ENCODE measurements around the gene CCR4.
"Not testable (repeated sequence)": the region's sequence is repeated elsewhere in the genome, so short reads cannot be mapped to it uniquely, and the experiment has no call there.

Gene CCR4

DNA sequence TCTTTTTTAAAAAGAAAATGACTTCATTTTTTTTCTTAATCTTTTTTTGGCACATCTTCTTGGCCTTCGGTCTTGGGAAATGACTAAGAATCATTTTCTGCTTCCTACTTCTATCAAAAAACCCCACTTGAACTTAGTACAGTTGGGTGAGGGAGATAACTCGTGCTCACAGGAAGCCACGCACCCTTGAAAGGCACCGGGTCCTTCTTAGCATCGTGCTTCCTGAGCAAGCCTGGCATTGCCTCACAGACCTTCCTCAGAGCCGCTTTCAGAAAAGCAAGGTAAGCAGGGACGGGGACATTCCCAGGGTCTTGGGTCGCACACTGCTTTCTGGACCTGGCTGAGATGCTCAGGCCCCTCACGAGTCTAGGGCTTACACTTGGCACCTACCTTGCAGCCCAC is at the start of gene CCR4:
Gene CCR4 (plus strand): TSS at position 235 of the 402 bp plus-strand sequence. CDS start 1,779 bp downstream, outside the sequence.
- no peak for DNase-seq

GRCh38 chr3:32902887-32903371 is 48.5 kb upstream of the CCR4 start:
- DNase-seq, result peak; percentile 26

DNA sequence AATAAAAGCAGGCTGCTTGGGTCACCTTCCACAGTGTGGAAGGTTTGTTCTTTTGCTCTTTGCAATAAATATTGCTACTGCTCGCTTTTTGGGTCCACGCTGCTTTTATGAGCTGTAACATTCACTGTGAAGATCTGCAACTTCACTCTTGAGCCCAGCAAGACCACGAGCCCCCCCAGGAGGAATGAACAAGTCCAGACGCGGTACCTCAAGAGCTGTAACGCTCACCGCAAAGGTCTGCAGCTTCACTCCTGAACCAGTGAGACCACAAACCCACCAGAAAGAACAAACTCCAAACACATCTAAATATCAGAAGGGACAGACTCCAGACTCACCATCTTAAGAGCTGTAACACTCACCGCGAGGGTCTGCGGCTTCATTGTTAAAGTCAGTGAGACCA is 47.5 kb upstream of the CCR4 start:
- no peak for DNase-seq

- DNase-seq, result no peak
Measured at GRCh38 chr3:32909999-32910398, 41.4 kb upstream of the CCR4 start.

- no peak for DNase-seq
Measured at GRCh38 chr3:32910954-32911353, 40.5 kb upstream of the CCR4 start.

DNA sequence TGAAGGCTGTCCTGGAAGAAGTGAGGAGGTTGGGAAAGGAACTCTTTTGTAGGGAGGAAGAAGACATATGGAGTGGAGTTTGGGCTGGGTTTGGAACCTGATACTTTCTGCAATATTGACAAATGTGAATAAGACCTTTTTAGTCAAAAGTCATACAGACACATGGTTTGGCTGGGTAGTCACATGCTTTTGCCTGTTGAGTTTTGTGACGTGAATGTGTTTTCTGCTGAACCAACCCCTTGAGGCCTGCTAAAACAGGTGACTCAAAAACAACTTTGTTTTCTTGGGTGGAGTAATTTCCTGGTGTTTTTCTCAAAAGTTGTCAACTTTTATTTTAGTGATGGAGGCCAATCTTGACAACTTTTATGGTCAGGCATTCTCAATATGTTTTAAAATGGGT is 39.4 kb upstream of the CCR4 start:
- no peak for DNase-seq

GRCh38 chr3:32913790-32914446 is 37.5 kb upstream of the CCR4 start:
- DNase-seq, result no peak

- no peak for DNase-seq
Measured at GRCh38 chr3:32919920-32920319, 31.5 kb upstream of the CCR4 start.

- DNase-seq, result no peak
Measured at GRCh38 chr3:32922078-32922477, 29.4 kb upstream of the CCR4 start.

GRCh38 chr3:32930161-32930560 is 21.3 kb upstream of the CCR4 start:
- no peak for DNase-seq

GRCh38 chr3:32931273-32931672 is 20.2 kb upstream of the CCR4 start:
- not testable (repeated sequence) for DNase-seq

- DNase-seq, result no peak
Measured at GRCh38 chr3:32934150-32934742, 17.2 kb upstream of the CCR4 start.

- peak; percentile 1 for DNase-seq
Measured at GRCh38 chr3:32937331-32937730, 14.1 kb upstream of the CCR4 start.

GRCh38 chr3:32939531-32940284 is 11.7 kb upstream of the CCR4 start:
- not testable (repeated sequence) for DNase-seq

DNA sequence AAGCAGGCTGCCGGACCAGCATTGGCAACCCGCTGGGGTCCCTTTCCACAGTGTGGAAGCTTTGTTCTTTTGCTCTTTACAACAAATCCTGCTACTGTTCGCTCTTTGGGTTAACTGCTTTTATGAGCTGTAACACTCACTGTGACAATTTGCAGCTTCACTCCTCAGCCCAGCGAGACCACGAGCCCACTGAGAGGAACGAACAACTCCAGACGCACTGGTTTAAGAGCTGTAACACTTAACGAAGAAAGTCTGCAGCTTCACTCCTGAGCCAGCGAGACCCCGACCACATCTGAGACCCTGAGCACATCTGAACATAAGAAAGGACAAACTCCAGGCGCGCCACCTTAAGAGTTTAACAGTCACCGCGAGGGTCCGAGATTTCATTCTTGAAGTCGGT is 10.7 kb upstream of the CCR4 start:
- DNase-seq, result no peak

GRCh38 chr3:32945136-32945535 is 6.3 kb upstream of the CCR4 start:
- no peak for DNase-seq

GRCh38 chr3:32945598-32945997 is 5.8 kb upstream of the CCR4 start:
- not testable (repeated sequence) for DNase-seq

- DNase-seq, result no peak
Measured at GRCh38 chr3:32946973-32947788, 4.3 kb upstream of the CCR4 start.

DNA sequence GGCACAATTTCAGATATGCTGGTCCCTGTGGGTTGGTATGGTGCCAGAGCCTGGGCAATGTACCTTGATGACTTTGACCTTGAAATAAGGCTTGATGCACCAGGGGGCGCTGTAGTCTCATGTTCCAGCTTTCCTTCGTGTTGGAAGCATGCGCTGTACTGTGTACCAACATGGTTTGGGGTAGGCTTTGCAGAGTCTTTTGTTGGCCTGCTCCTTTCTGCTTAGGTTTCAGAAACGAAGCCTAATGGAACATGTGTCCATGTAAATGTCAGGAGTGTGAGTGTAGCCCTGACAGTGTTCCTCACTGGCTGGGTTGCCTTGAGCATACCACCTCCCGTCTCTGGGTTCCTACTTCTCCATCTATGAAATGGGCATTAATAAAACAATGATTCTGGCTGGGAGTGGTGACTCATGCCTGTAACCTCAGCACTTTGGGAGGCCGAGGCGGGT is 3.6 kb upstream of the CCR4 start:
- peak; percentile 62 for DNase-seq

DNA sequence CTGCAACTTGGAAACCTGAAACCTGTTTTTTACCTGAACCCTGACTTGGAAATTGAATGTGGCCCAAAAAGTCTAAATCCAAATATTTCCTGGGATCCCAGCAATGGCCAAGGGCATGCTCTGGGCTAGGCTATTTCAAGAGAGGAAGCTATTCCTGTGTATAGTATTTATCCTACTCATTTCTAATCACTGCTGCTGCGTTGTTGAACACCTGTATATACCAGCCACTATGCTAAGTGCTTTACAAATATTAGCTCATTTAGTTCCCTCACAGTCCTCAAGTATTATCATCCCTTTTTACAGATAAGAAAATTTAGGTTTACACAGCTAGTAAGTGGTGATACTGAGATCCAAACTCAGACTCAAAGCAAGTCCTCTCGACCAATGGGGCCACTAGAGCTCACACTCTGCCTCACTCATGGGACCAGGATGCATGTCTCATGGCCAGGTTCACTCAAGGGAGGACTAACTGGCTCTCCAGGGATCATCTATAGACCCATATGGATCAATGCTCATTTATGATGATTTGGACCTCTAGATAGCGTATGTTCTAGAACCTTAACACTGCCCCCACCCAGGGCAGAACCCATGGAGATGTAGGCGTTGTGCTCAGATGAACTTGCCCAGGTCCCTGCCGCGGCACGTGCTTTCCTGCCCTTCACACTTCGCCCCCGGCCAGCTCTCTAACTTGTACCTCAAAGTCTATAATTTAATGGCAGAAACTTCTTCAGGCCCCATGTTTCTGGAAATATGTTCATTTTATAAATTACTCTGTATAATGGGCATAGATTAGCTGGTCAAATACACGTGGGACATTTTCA is 2.6 kb upstream of the CCR4 start:
- DNase-seq, result no peak

DNA sequence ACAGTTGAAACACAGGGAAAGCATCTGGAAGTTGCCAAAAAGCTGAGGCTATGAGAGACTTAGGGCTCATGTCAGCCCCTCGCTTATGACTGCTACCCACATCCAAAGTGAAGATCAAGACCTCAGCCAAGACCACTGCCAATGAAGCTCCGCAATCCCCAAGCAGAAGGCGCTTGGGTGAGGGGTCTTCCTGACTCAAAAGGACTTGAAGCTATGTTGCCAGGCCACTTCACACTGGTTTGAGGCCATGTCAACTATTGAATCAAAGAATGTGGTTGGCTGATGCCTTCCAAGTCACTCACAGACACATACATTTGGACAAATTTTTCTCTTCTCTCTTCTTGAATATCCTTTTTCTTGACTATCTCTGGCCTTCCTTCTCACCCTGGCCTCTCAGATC is 928 bp upstream of the CCR4 start:
- no peak for DNase-seq

All from NCI-H2227 treated with DMSO at 0.1 percent for 48 hours (cell line).